Chondrocyte (in vitro differentiated cells): ENCODE measurements around the gene STYXL2. TPM values are rescaled to one million over a fixed set of nuclear protein-coding genes. Genes with fewer than 3 reads are reported as not detected.

ENCODE experiments used
- DNase-seq: peaks from one replicate; pipeline ENCODE4 v3.0.0; 2021; ENCODE audit warnings: mixed read lengths, low spot score
- H3K27ac Mint-ChIP-seq: one replicate; pipeline ENCODE4 v1.8.0; 2021; ENCODE audit warnings: mild to moderate bottlenecking, moderate library complexity, mixed read lengths; ENCODE audit not compliant: unreplicated experiment
- H3K27me3 Mint-ChIP-seq: 2 replicates; pipeline ENCODE4 v1.8.0; 2021; ENCODE audit warnings: low read depth, mixed read lengths
- H3K36me3 Mint-ChIP-seq: 2 replicates; pipeline ENCODE4 v1.8.0; 2021; ENCODE audit warnings: low read depth, mixed read lengths
- H3K4me1 Mint-ChIP-seq: 2 replicates; pipeline ENCODE4 v1.8.0; 2021; ENCODE audit warnings: low read depth, mild to moderate bottlenecking, mixed read lengths
- H3K4me3 Mint-ChIP-seq: one replicate; pipeline ENCODE4 v1.8.0; 2021; ENCODE audit warnings: mild to moderate bottlenecking, moderate library complexity, mixed read lengths; ENCODE audit not compliant: unreplicated experiment
- H3K9me3 Mint-ChIP-seq: 2 replicates; pipeline ENCODE4 v1.8.0; 2021; ENCODE audit warnings: low read depth, mixed read lengths
- CTCF ChIP-seq: fragments of 200-600 bp; sonication (generic); IDR thresholded peaks from 2 replicates; pipeline ENCODE4 v1.5.0; 2021; ENCODE audit warnings: antibody characterized with exemption, mild to moderate bottlenecking, moderate library complexity
- total RNA-seq: library from RNA; stranded (reverse); gene quantifications from 3 replicates; pipeline ENCODE4 v1.2.1, GENCODE V29; 2021

STYXL2 gene
- total RNA-seq, 1 donor from 2014 or later = 10.5 TPM

- no peak for DNase-seq
- peaks cover 4% of the 10 kb centered on the region for H3K9me3 Mint-ChIP-seq
- H3K4me1 Mint-ChIP-seq = peaks cover 6% of the 10 kb centered on the region
- TF ChIP-seq CTCF = no peak
- no peak overlapping the region for H3K4me3 Mint-ChIP-seq
- no peak overlapping the region for H3K27ac Mint-ChIP-seq
- peaks cover 20% of the 10 kb centered on the region for H3K36me3 Mint-ChIP-seq
- H3K27me3 Mint-ChIP-seq = no peaks in the 10 kb centered on the region
Measured at GRCh38 chr1:167115655-167116054, 21.8 kb downstream of the STYXL2 start.

- Mint-ChIP-seq H3K36me3 (peaks cover 19% of the 10 kb centered on the region), H3K27me3 (no peaks in the 10 kb centered on the region), H3K9me3 (no peaks in the 10 kb centered on the region), H3K4me3 (no peak overlapping the region), H3K27ac (no peak overlapping the region), H3K4me1 (peaks cover 10% of the 10 kb centered on the region)
- TF ChIP-seq CTCF = no peak
- no peak for DNase-seq
Measured at GRCh38 chr1:167116174-167116573, 22.3 kb downstream of the STYXL2 start.

GRCh38 chr1:167117225-167117624 lies 23.4 kb downstream of the STYXL2 start:
- DNase-seq = no peak
- H3K36me3 Mint-ChIP-seq = peaks cover 19% of the 10 kb centered on the region
- no peaks in the 10 kb centered on the region for H3K27me3 Mint-ChIP-seq
- no peak overlapping the region for H3K27ac Mint-ChIP-seq
- TF ChIP-seq CTCF = no peak
- H3K4me3 Mint-ChIP-seq = no peak overlapping the region
- no peaks in the 10 kb centered on the region for H3K9me3 Mint-ChIP-seq
- peaks cover 19% of the 10 kb centered on the region for H3K4me1 Mint-ChIP-seq

- H3K36me3 Mint-ChIP-seq = peaks cover 19% of the 10 kb centered on the region
- H3K27ac Mint-ChIP-seq = no peak overlapping the region
- H3K27me3 Mint-ChIP-seq = no peaks in the 10 kb centered on the region
- H3K9me3 Mint-ChIP-seq = no peaks in the 10 kb centered on the region
- no peak for TF ChIP-seq CTCF
- H3K4me3 Mint-ChIP-seq = no peak overlapping the region
- H3K4me1 Mint-ChIP-seq = peaks cover 21% of the 10 kb centered on the region
- no peak for DNase-seq
Measured at GRCh38 chr1:167118188-167118587, 24.3 kb downstream of the STYXL2 start.

GRCh38 chr1:167119696-167120095 lies 25.8 kb downstream of the STYXL2 start:
- Mint-ChIP-seq H3K27me3 (no peaks in the 10 kb centered on the region), H3K9me3 (no peaks in the 10 kb centered on the region), H3K4me3 (no peak overlapping the region), H3K36me3 (peaks cover 19% of the 10 kb centered on the region), H3K4me1 (peaks cover 21% of the 10 kb centered on the region), H3K27ac (no peak overlapping the region)
- TF ChIP-seq CTCF = no peak
- no peak for DNase-seq
